Sigmoid colon (tissue), 4 donors: ENCODE data around the gene SIGLEC9.
A peak's percentile ranks its signal among the peaks of the same experiment; 100 is the strongest.

Experiments used
- POLR2AphosphoS5 ChIP-seq, 4 donors: sonication (generic); formaldehyde crosslinking; IDR thresholded peaks; one replicate each; pipeline ENCODE4 v1.6.1; 2017; ENCODE audit warnings: antibody characterized with exemption in 4 of 4
- TF ChIP-seq, protein P1 (sequence below), 4 experiments: fragments of 450-650 bp in 3 of 4; fragments of 200-600 bp in 1 of 4; IDR thresholded peaks; one replicate each; pipeline ENCODE4 v1.5.1; 2016 to 2019; ENCODE audit warnings: antibody characterized with exemption in 4 of 4, mild to moderate bottlenecking in 3 of 4, moderate library complexity in 2 of 4

DNA sequence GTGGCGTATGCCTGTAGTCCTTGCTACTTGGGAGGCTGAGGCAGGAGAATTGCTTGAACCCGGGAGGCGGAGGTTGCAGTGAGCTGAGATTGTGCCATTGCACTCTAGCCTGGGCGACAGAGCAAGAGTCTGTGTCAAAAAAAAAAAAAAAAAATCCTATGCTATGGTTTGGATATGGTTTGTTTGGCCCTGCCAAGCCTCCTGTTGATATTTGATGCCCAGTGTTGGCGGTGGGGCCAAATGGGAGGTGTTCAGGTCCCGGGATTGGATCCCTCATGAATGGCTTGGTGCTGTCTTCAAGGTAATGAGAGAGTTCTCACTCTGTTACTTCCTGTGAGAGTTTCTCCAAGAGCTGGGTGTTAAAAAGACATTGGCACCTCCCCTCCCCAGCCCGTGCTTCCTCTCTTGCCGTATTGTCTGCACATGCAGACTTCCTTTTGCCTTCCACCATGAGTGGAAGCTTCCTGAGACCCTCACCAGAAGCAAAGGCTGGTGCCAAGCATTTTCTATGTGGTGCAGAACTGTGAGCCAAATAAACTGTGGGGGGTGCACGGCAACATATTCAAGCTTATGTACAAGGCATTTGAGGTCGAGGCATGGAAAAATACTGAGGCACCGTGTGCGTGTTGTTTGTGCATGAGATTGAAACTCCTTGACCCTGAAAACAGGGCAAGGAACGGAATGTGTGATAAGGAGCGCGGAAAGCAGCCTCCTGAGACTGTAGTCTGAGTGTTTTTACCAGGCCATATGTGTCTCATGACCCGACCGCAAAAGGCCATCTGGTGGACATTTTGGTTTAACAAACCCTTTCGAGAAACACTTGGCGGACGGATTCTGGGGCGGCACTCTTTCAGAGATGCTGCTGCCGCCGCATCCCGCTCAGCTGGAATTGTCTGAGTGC, 7.3 kb downstream of the SIGLEC9 start:
- TF ChIP-seq, protein P1, sequence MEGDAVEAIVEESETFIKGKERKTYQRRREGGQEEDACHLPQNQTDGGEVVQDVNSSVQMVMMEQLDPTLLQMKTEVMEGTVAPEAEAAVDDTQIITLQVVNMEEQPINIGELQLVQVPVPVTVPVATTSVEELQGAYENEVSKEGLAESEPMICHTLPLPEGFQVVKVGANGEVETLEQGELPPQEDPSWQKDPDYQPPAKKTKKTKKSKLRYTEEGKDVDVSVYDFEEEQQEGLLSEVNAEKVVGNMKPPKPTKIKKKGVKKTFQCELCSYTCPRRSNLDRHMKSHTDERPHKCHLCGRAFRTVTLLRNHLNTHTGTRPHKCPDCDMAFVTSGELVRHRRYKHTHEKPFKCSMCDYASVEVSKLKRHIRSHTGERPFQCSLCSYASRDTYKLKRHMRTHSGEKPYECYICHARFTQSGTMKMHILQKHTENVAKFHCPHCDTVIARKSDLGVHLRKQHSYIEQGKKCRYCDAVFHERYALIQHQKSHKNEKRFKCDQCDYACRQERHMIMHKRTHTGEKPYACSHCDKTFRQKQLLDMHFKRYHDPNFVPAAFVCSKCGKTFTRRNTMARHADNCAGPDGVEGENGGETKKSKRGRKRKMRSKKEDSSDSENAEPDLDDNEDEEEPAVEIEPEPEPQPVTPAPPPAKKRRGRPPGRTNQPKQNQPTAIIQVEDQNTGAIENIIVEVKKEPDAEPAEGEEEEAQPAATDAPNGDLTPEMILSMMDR (IDR thresholded peaks at IDR 0.05): no peak
- peak in 2 of 4 donors; percentile 5 to 20 for TF ChIP-seq POLR2AphosphoS5 (IDR thresholded peaks at IDR 0.05)
